H9 (cell line): ENCODE data around the gene TAF10. TPM values are rescaled to one million over a fixed set of nuclear protein-coding genes. Genes with fewer than 3 reads are reported as not detected.

Experiments
- DNase-seq: peaks from one replicate; pipeline ENCODE4 v3.0.0-alpha.2; 2017
- H2AFZ ChIP-seq: one replicate; pipeline ENCODE4 v1.6.1; 2013; ENCODE audit warnings: mild to moderate bottlenecking, low read length, control low read depth, moderate library complexity
- H2AK5ac ChIP-seq: 2 replicates; pipeline ENCODE4 v1.6.1; 2013; ENCODE audit warnings: low read length, control low read depth, mixed read lengths; ENCODE audit not compliant: insufficient read length
- H2BK120ac ChIP-seq: one replicate; pipeline ENCODE4 v1.6.1; 2013; ENCODE audit warnings: low read depth, mild to moderate bottlenecking, low read length, control low read depth, inconsistent platforms; ENCODE audit not compliant: poor library complexity, severe bottlenecking
- H2BK12ac ChIP-seq: 2 replicates; pipeline ENCODE4 v1.6.1; 2013; ENCODE audit warnings: low read length, control low read depth, mixed read lengths, low read depth; ENCODE audit not compliant: insufficient read length
- H2BK15ac ChIP-seq: 2 replicates; pipeline ENCODE4 v1.6.1; 2013; ENCODE audit warnings: low read depth, low read length, control low read depth
- H2BK20ac ChIP-seq: one replicate; pipeline ENCODE4 v1.6.1; 2013; ENCODE audit warnings: low read depth, mild to moderate bottlenecking, low read length, control low read depth, inconsistent platforms; ENCODE audit not compliant: poor library complexity, severe bottlenecking
- H2BK5ac ChIP-seq: 2 replicates; pipeline ENCODE4 v1.6.1; 2013; ENCODE audit warnings: low read length, control low read depth, mixed read lengths; ENCODE audit not compliant: insufficient read length
- H3K14ac ChIP-seq: 2 replicates; pipeline ENCODE4 v1.6.1; 2013; ENCODE audit warnings: low read length, control low read depth; ENCODE audit not compliant: insufficient read depth
- H3K18ac ChIP-seq: 2 replicates; pipeline ENCODE4 v1.6.1; 2013; ENCODE audit warnings: low read depth, mild to moderate bottlenecking, mixed read lengths, low read length, control low read depth; ENCODE audit not compliant: insufficient read length
- H3K23ac ChIP-seq: 2 replicates; pipeline ENCODE4 v1.6.1; 2013; ENCODE audit warnings: low read length, control low read depth, mixed read lengths, low read depth; ENCODE audit not compliant: insufficient read length
- H3K23me2 ChIP-seq: 2 replicates; pipeline ENCODE4 v1.6.1; 2013; ENCODE audit warnings: low read depth, mild to moderate bottlenecking, mixed read lengths, low read length, control low read depth; ENCODE audit not compliant: insufficient read length, poor library complexity, severe bottlenecking
- H3K27ac ChIP-seq: 2 replicates; pipeline ENCODE4 v1.5.1; 2013; ENCODE audit warnings: low read length, control low read depth, mixed read lengths, low read depth; ENCODE audit not compliant: insufficient read length
- H3K27me3 ChIP-seq: 2 replicates; pipeline ENCODE4 v1.6.1; 2013; ENCODE audit warnings: low read length, control low read depth, inconsistent platforms; ENCODE audit not compliant: insufficient read depth
- H3K4ac ChIP-seq: 2 replicates; pipeline ENCODE4 v1.6.1; 2013; ENCODE audit warnings: low read depth, mild to moderate bottlenecking, control low read depth, inconsistent platforms, low read length, moderate library complexity
- H3K4me1 ChIP-seq: 2 replicates; pipeline ENCODE4 v1.6.1; 2013; ENCODE audit warnings: low read length, control low read depth, inconsistent platforms; ENCODE audit not compliant: insufficient read depth
- H3K4me2 ChIP-seq: 2 replicates; pipeline ENCODE4 v1.6.1; 2013; ENCODE audit warnings: low read length, control low read depth, mixed read lengths; ENCODE audit not compliant: insufficient read length, insufficient read depth
- H3K56ac ChIP-seq: 2 replicates; pipeline ENCODE4 v1.6.1; 2013; ENCODE audit warnings: low read depth, mild to moderate bottlenecking, mixed read lengths, low read length, control low read depth; ENCODE audit not compliant: insufficient read length
- H3K79me1 ChIP-seq: 2 replicates; pipeline ENCODE4 v1.6.1; 2013; ENCODE audit warnings: low read depth, mild to moderate bottlenecking, moderate library complexity, low read length, control low read depth, inconsistent platforms; ENCODE audit not compliant: insufficient read depth, poor library complexity, severe bottlenecking
- H3K79me2 ChIP-seq: 2 replicates; pipeline ENCODE4 v1.6.1; 2013; ENCODE audit warnings: low read length, control low read depth, inconsistent platforms; ENCODE audit not compliant: insufficient read depth
- H3K9ac ChIP-seq: 2 replicates; pipeline ENCODE4 v1.6.1; 2013; ENCODE audit warnings: low read length, control low read depth, mixed read lengths; ENCODE audit not compliant: insufficient read length; ENCODE audit errors: extremely low read depth
- H3K9me3 ChIP-seq: one replicate; pipeline ENCODE4 v1.6.1; 2013; ENCODE audit warnings: low read depth, low read length, inconsistent platforms; ENCODE audit not compliant: control insufficient read depth
- H3T11ph ChIP-seq: one replicate; pipeline ENCODE4 v1.6.1; 2013; ENCODE audit warnings: mild to moderate bottlenecking, low read length, control low read depth, inconsistent platforms
- H4K20me1 ChIP-seq: one replicate; pipeline ENCODE4 v1.6.1; 2013; ENCODE audit not compliant: control insufficient read depth, insufficient read length, insufficient read depth
- H4K5ac ChIP-seq: 2 replicates; pipeline ENCODE4 v1.6.1; 2013; ENCODE audit warnings: low read depth, mild to moderate bottlenecking, mixed read lengths, low read length, control low read depth; ENCODE audit not compliant: insufficient read length
- H4K8ac ChIP-seq: replicated peaks from 2 replicates; pipeline ENCODE4 v1.6.1; 2013; ENCODE audit warnings: low read length, control low read depth, mixed read lengths, low read depth; ENCODE audit not compliant: insufficient read length
- H4K91ac ChIP-seq: 2 replicates; pipeline ENCODE4 v1.6.1; 2013; ENCODE audit warnings: low read depth, mild to moderate bottlenecking, moderate library complexity, mixed read lengths, low read length, control low read depth; ENCODE audit not compliant: insufficient read length
- H3K27ac Mint-ChIP-seq, 3 experiments: 2 replicates in 2 of 3; 3 replicates in 1 of 3; pipeline ENCODE4 v1.8.0; 2020 to 2021; ENCODE audit warnings: mixed read lengths in 3 of 3, mild to moderate bottlenecking in 1 of 3, moderate library complexity in 1 of 3
- H3K27me3 Mint-ChIP-seq: 2 replicates; pipeline ENCODE4 v1.8.0; 2021; ENCODE audit warnings: low read depth, mild to moderate bottlenecking, moderate library complexity, mixed read lengths
- H3K36me3 Mint-ChIP-seq, 3 experiments: 2 replicates in 2 of 3; 3 replicates in 1 of 3; pipeline ENCODE4 v1.8.0; 2020 to 2021; ENCODE audit warnings: low read depth in 3 of 3, mixed read lengths in 3 of 3; ENCODE audit not compliant: insufficient read depth in 1 of 3
- H3K4me1 Mint-ChIP-seq, 2 experiments: 2 replicates each; pipeline ENCODE4 v1.8.0; 2020; ENCODE audit warnings: mixed read lengths in 2 of 2
- H3K4me3 Mint-ChIP-seq, 2 experiments: 2 replicates in 1 of 2; 3 replicates in 1 of 2; pipeline ENCODE4 v1.8.0; 2020 to 2021; ENCODE audit warnings: mild to moderate bottlenecking in 2 of 2, mixed read lengths in 2 of 2, moderate library complexity in 1 of 2
- H3K9me3 Mint-ChIP-seq, 2 experiments: 2 replicates in 1 of 2; 3 replicates in 1 of 2; pipeline ENCODE4 v1.8.0; 2020; ENCODE audit warnings: mild to moderate bottlenecking in 2 of 2, mixed read lengths in 2 of 2, moderate library complexity in 1 of 2
- CTCF ChIP-seq: fragments of 200-600 bp; sonication (generic); conservative IDR thresholded peaks from 3 replicates; pipeline ENCODE4 v1.8.0; 2021; ENCODE audit warnings: antibody characterized with exemption, mild to moderate bottlenecking
- WGBS: extraction: QIAGEN DNeasy Blood & Tissue Kit; methylation state at CpG from one replicate; pipeline ENCODE4 v1.1.7; 2013; ENCODE audit warnings: missing lambda C conversion rate, low lambda C conversion rate, mixed read lengths; ENCODE audit not compliant: insufficient read length; ENCODE audit errors: extremely low coverage; 5-methylcytosine and 5-hydroxymethylcytosine counted together
- total RNA-seq: library from RNA; stranded (reverse); gene quantifications from 2 replicates; pipeline ENCODE4 v1.2.1, GENCODE V29; 2021

The TAF10 gene
- total RNA-seq, 1 experiment from 2014 or later: 198 TPM

- Histone ChIP-seq H3K79me2 (no peaks in the 10 kb centered on the region), H2AK5ac (no peak overlapping the region), H3K56ac (no peak overlapping the region), H2BK20ac (no peak overlapping the region), H3T11ph (no peak overlapping the region), H4K20me1 (no peaks in the 10 kb centered on the region), H3K79me1 (no peaks in the 10 kb centered on the region), H3K4me1 (no peaks in the 10 kb centered on the region), H4K91ac (no peak overlapping the region), H3K27me3 (peaks cover 13% of the 10 kb centered on the region; the same call in 1 of the 2 replicates), H4K5ac (no peak overlapping the region), H2BK5ac (no peak overlapping the region), H3K23me2 (peaks cover 9% of the 10 kb centered on the region), H3K18ac (no peak overlapping the region), H2BK15ac (no peak overlapping the region), H3K9ac (no peak overlapping the region), H3K9me3 (no peaks in the 10 kb centered on the region), H2BK12ac (no peak overlapping the region), H2AFZ (no peak overlapping the region), H3K23ac (no peak overlapping the region), H4K8ac (no peak overlapping the region), H3K4me2 (no peak overlapping the region), H3K14ac (no peak overlapping the region), H3K27ac (no peak overlapping the region), H2BK120ac (no peak overlapping the region), H3K4ac (no peak overlapping the region)
- WGBS: no CpG with 5 or more reads among the region's 1 CpG
- H3K27me3 Mint-ChIP-seq: peaks cover 34% of the 10 kb centered on the region
- no peak for DNase-seq
- H3K36me3 Mint-ChIP-seq: peaks cover 0 to 13% (median 8%) of the 10 kb centered on the region in 3 experiments; a peak in 6 of 7 replicates
- H3K9me3 Mint-ChIP-seq: no peaks in the 10 kb centered on the region
- H3K4me3 Mint-ChIP-seq: no peak overlapping the region
- H3K4me1 Mint-ChIP-seq: peaks cover 3% of the 10 kb centered on the region in 2 experiments; a peak in 2 of 4 replicates
- no peak overlapping the region for H3K27ac Mint-ChIP-seq
- no peak for TF ChIP-seq CTCF
Observed at GRCh38 chr11:6634534-6634933, 22.5 kb upstream of the TAF10 start.
